ENCODE data around the gene MTMR11.

The MTMR11 gene

GRCh38 chr1:149936170-149936991, at the start of gene MTMR11:
TSS of gene MTMR11 (minus strand) at chr1:149936879. CDS start at chr1:149936647, 232 bp downstream.
- peaks cover 26% of the 10 kb centered on the region for H3K36me3 ChIP-seq (ENCODE audit: insufficient read depth, low read length)
- H3K4me3 ChIP-seq (ENCODE audit: low read depth in 1 of 2, low read length in 2 of 2): peak within 1 kb of the TSS; percentile 72 to 91
- peak within 1 kb of the TSS; percentile 75 for H3K9ac ChIP-seq (ENCODE audit: low read length)
- peaks cover 38% of the 10 kb centered on the region for H3K4me1 ChIP-seq (ENCODE audit: insufficient read depth, low read length)
- no peaks in the 10 kb centered on the region for H3K27me3 ChIP-seq (ENCODE audit: control insufficient read depth in 1 of 2, insufficient read depth in 2 of 2, low read length in 2 of 2)
- H3K9me3 ChIP-seq (ENCODE audit: low read length): no peaks in the 10 kb centered on the region
- H3K27ac ChIP-seq (ENCODE audit: low read depth, low read length): peak within 1 kb of the TSS; percentile 61

DNA sequence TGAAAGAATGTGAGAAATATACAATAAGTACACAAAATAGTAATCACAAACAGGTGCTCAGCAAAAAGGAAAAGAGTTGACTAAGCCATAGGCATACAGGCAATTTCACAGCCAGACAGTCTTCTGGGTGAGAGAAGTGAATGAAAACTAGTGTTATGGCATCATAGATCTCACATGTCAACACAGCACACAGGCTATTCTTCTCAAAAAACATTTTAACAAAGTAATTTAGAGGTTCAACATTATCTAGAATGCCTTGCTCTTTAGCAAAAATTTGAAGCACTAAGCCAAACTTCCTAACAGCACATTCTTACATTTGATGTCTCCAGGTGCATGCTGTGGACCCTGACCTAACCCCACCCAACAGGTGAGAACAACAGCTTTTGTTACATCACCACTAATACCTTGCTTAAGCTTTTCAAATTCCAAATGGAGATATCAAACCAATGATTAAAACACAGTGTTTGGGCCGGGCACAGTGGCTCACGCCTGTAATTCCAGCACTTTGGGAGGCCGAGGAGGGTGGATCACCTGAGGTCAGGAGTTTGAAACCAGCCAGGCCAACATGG, 43.4 kb upstream of the MTMR11 start:
- H3K4me3 ChIP-seq (ENCODE audit: low read depth in 1 of 2, low read length in 2 of 2): no peak overlapping the region
- H3K27ac ChIP-seq (ENCODE audit: low read depth, low read length): no peak overlapping the region
- peaks cover 9% of the 10 kb centered on the region for H3K4me1 ChIP-seq (ENCODE audit: insufficient read depth, low read length)
- no peaks in the 10 kb centered on the region for H3K9me3 ChIP-seq (ENCODE audit: low read length)
- no peaks in the 10 kb centered on the region for H3K27me3 ChIP-seq (ENCODE audit: control insufficient read depth in 1 of 2, insufficient read depth in 2 of 2, low read length in 2 of 2)
- H3K36me3 ChIP-seq (ENCODE audit: insufficient read depth, low read length): peaks cover 12% of the 10 kb centered on the region
- no peak overlapping the region for H3K9ac ChIP-seq (ENCODE audit: low read length)

DNA sequence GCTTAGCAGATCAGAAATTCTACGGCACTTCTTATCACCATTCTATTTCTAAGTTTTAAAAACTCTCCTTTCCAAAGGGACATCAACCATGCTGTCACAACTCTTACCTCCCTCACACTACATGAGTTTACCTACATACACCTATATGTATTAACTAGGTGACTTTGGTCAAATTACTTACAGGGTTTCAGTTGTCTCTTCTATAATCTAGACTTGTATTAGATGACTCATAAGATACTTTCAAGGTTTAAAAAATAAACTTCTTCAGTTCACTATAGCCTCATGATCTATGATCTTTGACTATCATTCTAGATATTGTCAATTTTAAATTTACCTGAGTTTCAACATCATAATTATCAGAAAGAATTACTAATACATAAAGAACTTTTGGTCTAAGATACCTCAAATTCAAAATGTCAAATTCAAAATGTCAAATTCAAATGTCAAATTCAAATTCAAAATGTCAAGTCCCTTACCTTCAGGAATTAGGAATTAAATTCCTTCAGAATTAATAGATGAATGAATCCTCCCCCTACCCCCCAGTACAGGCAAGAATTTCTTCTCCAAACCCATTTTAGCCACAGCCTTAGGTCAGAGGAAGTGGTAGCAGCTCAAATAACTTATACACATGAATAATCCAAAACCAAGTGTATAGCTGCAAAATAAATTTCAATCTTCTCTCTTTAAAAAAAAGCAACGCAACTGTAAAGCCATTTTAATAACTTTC, 42.7 kb upstream of the MTMR11 start:
- Histone ChIP-seq H3K27me3 (ENCODE audit: control insufficient read depth in 1 of 2, insufficient read depth in 2 of 2, low read length in 2 of 2) (no peaks in the 10 kb centered on the region), H3K4me3 (ENCODE audit: low read depth in 1 of 2, low read length in 2 of 2) (no peak overlapping the region), H3K9me3 (ENCODE audit: low read length) (no peaks in the 10 kb centered on the region), H3K9ac (ENCODE audit: low read length) (no peak overlapping the region), H3K4me1 (ENCODE audit: insufficient read depth, low read length) (peaks cover 9% of the 10 kb centered on the region), H3K36me3 (ENCODE audit: insufficient read depth, low read length) (peaks cover 15% of the 10 kb centered on the region), H3K27ac (ENCODE audit: low read depth, low read length) (no peak overlapping the region)

GRCh38 chr1:149978547-149979023, 41.9 kb upstream of the MTMR11 start:
- Histone ChIP-seq H3K4me3 (ENCODE audit: low read depth in 1 of 2, low read length in 2 of 2) (no peak overlapping the region), H3K9ac (ENCODE audit: low read length) (no peak overlapping the region), H3K36me3 (ENCODE audit: insufficient read depth, low read length) (peaks cover 15% of the 10 kb centered on the region), H3K27me3 (ENCODE audit: control insufficient read depth in 1 of 2, insufficient read depth in 2 of 2, low read length in 2 of 2) (no peaks in the 10 kb centered on the region), H3K4me1 (ENCODE audit: insufficient read depth, low read length) (peaks cover 9% of the 10 kb centered on the region), H3K27ac (ENCODE audit: low read depth, low read length) (no peak overlapping the region), H3K9me3 (ENCODE audit: low read length) (no peaks in the 10 kb centered on the region)

GRCh38 chr1:149977345-149977744, 40.7 kb upstream of the MTMR11 start:
- Histone ChIP-seq H3K4me3 (ENCODE audit: low read depth in 1 of 2, low read length in 2 of 2) (no peak overlapping the region), H3K9ac (ENCODE audit: low read length) (no peak overlapping the region), H3K4me1 (ENCODE audit: insufficient read depth, low read length) (peaks cover 9% of the 10 kb centered on the region), H3K9me3 (ENCODE audit: low read length) (no peaks in the 10 kb centered on the region), H3K27me3 (ENCODE audit: control insufficient read depth in 1 of 2, insufficient read depth in 2 of 2, low read length in 2 of 2) (no peaks in the 10 kb centered on the region), H3K27ac (ENCODE audit: low read depth, low read length) (no peak overlapping the region), H3K36me3 (ENCODE audit: insufficient read depth, low read length) (peaks cover 27% of the 10 kb centered on the region)

GRCh38 chr1:149972547-149972946, 35.9 kb upstream of the MTMR11 start:
- Histone ChIP-seq H3K9ac (ENCODE audit: low read length) (no peak overlapping the region), H3K9me3 (ENCODE audit: low read length) (no peaks in the 10 kb centered on the region), H3K27me3 (ENCODE audit: control insufficient read depth in 1 of 2, insufficient read depth in 2 of 2, low read length in 2 of 2) (no peaks in the 10 kb centered on the region), H3K4me1 (ENCODE audit: insufficient read depth, low read length) (no peaks in the 10 kb centered on the region), H3K4me3 (ENCODE audit: low read depth in 1 of 2, low read length in 2 of 2) (no peak overlapping the region), H3K36me3 (ENCODE audit: insufficient read depth, low read length) (peaks cover 47% of the 10 kb centered on the region), H3K27ac (ENCODE audit: low read depth, low read length) (no peak overlapping the region)

DNA sequence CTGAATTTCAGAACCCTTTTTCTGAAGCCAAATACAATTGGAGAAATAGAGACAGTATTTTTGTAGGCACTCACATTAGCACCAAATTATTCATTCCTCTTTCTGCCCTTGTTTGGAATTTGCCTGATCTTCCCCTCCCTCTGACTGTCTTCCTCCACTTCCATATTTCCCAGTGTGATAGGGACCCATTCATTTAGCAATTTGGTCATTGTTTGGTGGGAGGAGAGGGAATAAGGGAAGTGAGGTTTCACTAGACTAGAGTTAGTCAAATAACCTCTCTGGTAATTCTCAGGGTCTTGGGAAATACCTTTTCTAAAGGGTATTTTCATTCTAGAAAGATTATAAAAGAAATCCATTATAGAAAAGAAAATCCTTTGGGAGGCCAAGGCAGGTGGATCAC, 31.0 kb upstream of the MTMR11 start:
- Histone ChIP-seq H3K9me3 (ENCODE audit: low read length) (no peaks in the 10 kb centered on the region), H3K27ac (ENCODE audit: low read depth, low read length) (no peak overlapping the region), H3K9ac (ENCODE audit: low read length) (no peak overlapping the region), H3K27me3 (ENCODE audit: control insufficient read depth in 1 of 2, insufficient read depth in 2 of 2, low read length in 2 of 2) (no peaks in the 10 kb centered on the region), H3K36me3 (ENCODE audit: insufficient read depth, low read length) (peaks cover 49% of the 10 kb centered on the region), H3K4me3 (ENCODE audit: low read depth in 1 of 2, low read length in 2 of 2) (no peak overlapping the region), H3K4me1 (ENCODE audit: insufficient read depth, low read length) (no peaks in the 10 kb centered on the region)

DNA sequence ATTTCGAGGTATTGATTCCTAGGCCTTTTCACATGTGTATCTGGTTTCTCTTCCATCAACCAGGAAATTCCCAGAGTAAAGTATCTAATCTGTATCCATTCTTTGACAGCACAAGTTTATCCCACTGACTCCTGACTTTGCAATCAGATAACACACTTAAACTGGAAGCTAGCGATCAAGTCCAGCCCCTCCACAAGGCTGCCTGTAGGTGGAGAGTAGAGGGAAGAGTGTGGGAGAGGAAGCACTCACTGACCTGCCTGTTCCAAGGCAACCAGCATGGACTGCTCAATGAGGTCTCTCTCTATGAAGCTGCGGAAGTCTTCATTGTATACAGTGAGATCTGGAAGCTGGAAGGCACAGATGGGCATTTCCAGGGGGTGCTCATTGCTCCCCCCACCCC, 30.4 kb upstream of the MTMR11 start:
- Histone ChIP-seq H3K27ac (ENCODE audit: low read depth, low read length) (no peak overlapping the region), H3K9ac (ENCODE audit: low read length) (no peak overlapping the region), H3K9me3 (ENCODE audit: low read length) (no peaks in the 10 kb centered on the region), H3K4me1 (ENCODE audit: insufficient read depth, low read length) (no peaks in the 10 kb centered on the region), H3K27me3 (ENCODE audit: control insufficient read depth in 1 of 2, insufficient read depth in 2 of 2, low read length in 2 of 2) (no peaks in the 10 kb centered on the region), H3K36me3 (ENCODE audit: insufficient read depth, low read length) (peaks cover 44% of the 10 kb centered on the region), H3K4me3 (ENCODE audit: low read depth in 1 of 2, low read length in 2 of 2) (no peak overlapping the region)

GRCh38 chr1:149966405-149966804, 29.7 kb upstream of the MTMR11 start:
- H3K9me3 ChIP-seq (ENCODE audit: low read length): no peaks in the 10 kb centered on the region
- no peaks in the 10 kb centered on the region for H3K4me1 ChIP-seq (ENCODE audit: insufficient read depth, low read length)
- no peak overlapping the region for H3K27ac ChIP-seq (ENCODE audit: low read depth, low read length)
- no peaks in the 10 kb centered on the region for H3K27me3 ChIP-seq (ENCODE audit: control insufficient read depth in 1 of 2, insufficient read depth in 2 of 2, low read length in 2 of 2)
- H3K36me3 ChIP-seq (ENCODE audit: insufficient read depth, low read length): peaks cover 39% of the 10 kb centered on the region
- H3K4me3 ChIP-seq (ENCODE audit: low read depth in 1 of 2, low read length in 2 of 2): no peak overlapping the region
- H3K9ac ChIP-seq (ENCODE audit: low read length): no peak overlapping the region

GRCh38 chr1:149965440-149965839, 28.8 kb upstream of the MTMR11 start:
- H3K4me1 ChIP-seq (ENCODE audit: insufficient read depth, low read length): no peaks in the 10 kb centered on the region
- no peak overlapping the region for H3K27ac ChIP-seq (ENCODE audit: low read depth, low read length)
- H3K27me3 ChIP-seq (ENCODE audit: control insufficient read depth in 1 of 2, insufficient read depth in 2 of 2, low read length in 2 of 2): no peaks in the 10 kb centered on the region
- no peaks in the 10 kb centered on the region for H3K9me3 ChIP-seq (ENCODE audit: low read length)
- H3K36me3 ChIP-seq (ENCODE audit: insufficient read depth, low read length): peaks cover 30% of the 10 kb centered on the region
- no peak overlapping the region for H3K9ac ChIP-seq (ENCODE audit: low read length)
- no peak overlapping the region for H3K4me3 ChIP-seq (ENCODE audit: low read depth in 1 of 2, low read length in 2 of 2)

DNA sequence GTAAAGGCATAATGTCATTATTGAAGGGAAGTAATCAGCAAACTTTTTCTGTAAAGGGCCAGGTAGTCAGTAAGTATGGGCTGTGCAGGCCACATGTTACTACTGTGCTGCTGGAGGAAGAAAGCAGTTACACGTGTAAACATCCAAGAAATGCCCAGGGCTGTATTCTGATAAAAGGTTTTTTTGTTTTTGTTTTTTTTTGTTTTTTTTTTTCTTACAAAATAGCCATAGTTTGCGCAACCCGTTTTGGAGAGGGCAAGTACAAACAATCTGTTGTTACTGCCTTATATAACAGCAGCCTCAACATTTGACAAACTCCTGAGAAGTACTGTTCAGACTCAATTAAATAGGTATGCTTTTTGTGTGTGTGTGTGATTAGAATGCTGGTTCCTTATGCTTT, 26.7 kb upstream of the MTMR11 start:
- no peaks in the 10 kb centered on the region for H3K4me1 ChIP-seq (ENCODE audit: insufficient read depth, low read length)
- H3K9me3 ChIP-seq (ENCODE audit: low read length): no peaks in the 10 kb centered on the region
- no peaks in the 10 kb centered on the region for H3K27me3 ChIP-seq (ENCODE audit: control insufficient read depth in 1 of 2, insufficient read depth in 2 of 2, low read length in 2 of 2)
- H3K36me3 ChIP-seq (ENCODE audit: insufficient read depth, low read length): peaks cover 37% of the 10 kb centered on the region
- no peak overlapping the region for H3K9ac ChIP-seq (ENCODE audit: low read length)
- H3K27ac ChIP-seq (ENCODE audit: low read depth, low read length): no peak overlapping the region
- no peak overlapping the region for H3K4me3 ChIP-seq (ENCODE audit: low read depth in 1 of 2, low read length in 2 of 2)

Data from muscle layer of colon (tissue), 2 donors.